Measurements from ENCODE around the gene FOLR1.

DNA sequence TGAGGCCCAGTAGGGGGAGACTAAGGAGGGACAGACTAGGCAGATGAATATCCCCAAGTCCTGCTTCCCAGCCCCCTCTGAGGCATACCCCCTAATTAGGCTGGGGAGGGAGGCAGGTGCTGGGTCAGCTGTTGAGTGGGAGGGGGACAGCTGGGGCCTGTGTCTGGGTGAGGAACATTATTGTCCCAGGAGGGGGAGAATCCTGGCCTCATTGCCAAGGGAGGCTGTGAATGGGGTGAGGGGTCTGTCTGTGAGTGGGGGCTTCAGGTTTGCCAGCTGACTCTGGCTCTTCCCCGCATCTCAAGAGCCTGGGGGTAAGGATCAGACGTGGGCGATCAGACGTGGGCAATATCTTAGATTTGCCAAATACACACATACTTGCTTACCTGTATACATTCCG lies 34.8 kb downstream of the FOLR1 start:
- TF ChIP-seq, protein P1, sequence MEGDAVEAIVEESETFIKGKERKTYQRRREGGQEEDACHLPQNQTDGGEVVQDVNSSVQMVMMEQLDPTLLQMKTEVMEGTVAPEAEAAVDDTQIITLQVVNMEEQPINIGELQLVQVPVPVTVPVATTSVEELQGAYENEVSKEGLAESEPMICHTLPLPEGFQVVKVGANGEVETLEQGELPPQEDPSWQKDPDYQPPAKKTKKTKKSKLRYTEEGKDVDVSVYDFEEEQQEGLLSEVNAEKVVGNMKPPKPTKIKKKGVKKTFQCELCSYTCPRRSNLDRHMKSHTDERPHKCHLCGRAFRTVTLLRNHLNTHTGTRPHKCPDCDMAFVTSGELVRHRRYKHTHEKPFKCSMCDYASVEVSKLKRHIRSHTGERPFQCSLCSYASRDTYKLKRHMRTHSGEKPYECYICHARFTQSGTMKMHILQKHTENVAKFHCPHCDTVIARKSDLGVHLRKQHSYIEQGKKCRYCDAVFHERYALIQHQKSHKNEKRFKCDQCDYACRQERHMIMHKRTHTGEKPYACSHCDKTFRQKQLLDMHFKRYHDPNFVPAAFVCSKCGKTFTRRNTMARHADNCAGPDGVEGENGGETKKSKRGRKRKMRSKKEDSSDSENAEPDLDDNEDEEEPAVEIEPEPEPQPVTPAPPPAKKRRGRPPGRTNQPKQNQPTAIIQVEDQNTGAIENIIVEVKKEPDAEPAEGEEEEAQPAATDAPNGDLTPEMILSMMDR (conservative IDR thresholded peaks at IDR 0.05 in 1 of 2, IDR thresholded peaks at IDR 0.05 in 1 of 2; ENCODE audit: low read depth in 1 of 2, low read length in 2 of 2), result no peak
- TF ChIP-seq EZH2 (IDR thresholded peaks at IDR 0.05; ENCODE audit: low read length, missing control alignments), result no peak
